Measurements from ENCODE around the gene ZNF467.

- TF ChIP-seq ARNTL (CRISPR knock-in tag; IDR thresholded peaks at IDR 0.05; ENCODE audit: borderline replicate concordance, low read depth) (no peak), ZNF565 (CRISPR knock-in tag; conservative IDR thresholded peaks at IDR 0.05; ENCODE audit: low read depth) (no peak), ZC3H10 (CRISPR knock-in tag; IDR thresholded peaks at IDR 0.05) (no peak), GLIS3 (CRISPR knock-in tag; IDR thresholded peaks at IDR 0.05) (no peak), SNAI2 (CRISPR knock-in tag; IDR thresholded peaks at IDR 0.05) (no peak), ESRRG (CRISPR knock-in tag; IDR thresholded peaks at IDR 0.05) (no peak), RARB (CRISPR knock-in tag; IDR thresholded peaks at IDR 0.05) (no peak), TOX (CRISPR knock-in tag; IDR thresholded peaks at IDR 0.05; ENCODE audit: borderline replicate concordance) (no peak), BACH2 (CRISPR knock-in tag; IDR thresholded peaks at IDR 0.05; ENCODE audit: borderline replicate concordance) (no peak), ZFP3 (CRISPR knock-in tag; IDR thresholded peaks at IDR 0.05) (no peak), CSDC2 (CRISPR knock-in tag; IDR thresholded peaks at IDR 0.05) (no peak)
These were observed 24.4 kb upstream of the ZNF467 start for GRCh38 chr7:149797771-149798170.

Measured in SK-N-SH treated with all-trans-retinoic acid at 6 μM for 48 hours (cell line).